SK-N-SH (cell line): Measurements from ENCODE around the gene RGS7. TPM values are rescaled to one million over a fixed set of nuclear protein-coding genes. Genes with fewer than 3 reads are reported as not detected.

ENCODE experiments used
- CTCF ChIA-PET: fragments of 300-600, 350-600 bp; formaldehyde crosslinking; extraction: SDS; loops from one replicate; lab custom pipeline; 2021; lab: Yijun Ruan, JAX
- POLR2A ChIA-PET: fragments of 350-600 bp; sonication (Branson Sonifier 250); formaldehyde crosslinking; extraction: SDS; loops from one replicate; lab custom pipeline; 2020; ENCODE audit warnings: antibody characterized with exemption, inconsistent platforms; lab: Yijun Ruan, JAX
- DNase-seq: peaks from one replicate; pipeline ENCODE4 v3.0.0; 2012
- H2AFZ ChIP-seq: fragments of 200-600 bp; sonication (generic); 2 replicates; pipeline ENCODE4 v1.8.1; 2016; ENCODE audit warnings: antibody characterized with exemption, mild to moderate bottlenecking, low read depth
- H3F3A ChIP-seq: fragments of 200-600 bp; sonication (generic); replicated peaks from 2 replicates; pipeline ENCODE3; 2016; ENCODE audit warnings: antibody characterized with exemption, mild to moderate bottlenecking; ENCODE audit not compliant: insufficient read depth
- H3K27ac ChIP-seq, 2 experiments: fragments of 200-500 bp in 1 of 2; fragments of 200-600 bp in 1 of 2; sonication (Bioruptor generic) in 1 of 2; sonication (generic), shearing (Covaris generic) in 1 of 2; 2 replicates each; pipeline versions ENCODE4 v1.5.1 to v1.6.1; 2014 to 2016; ENCODE audit warnings: low read depth in 2 of 2, inconsistent platforms in 1 of 2, low read length in 1 of 2, mild to moderate bottlenecking in 1 of 2, mixed read lengths in 1 of 2
- H3K27me3 ChIP-seq: fragments of 200-600 bp; sonication (generic), shearing (Covaris generic); 2 replicates; pipeline ENCODE4 v1.6.1; 2016; ENCODE audit warnings: mixed run types; ENCODE audit not compliant: insufficient read depth
- H3K36me3 ChIP-seq, 2 experiments: fragments of 200-500 bp in 1 of 2; fragments of 200-600 bp in 1 of 2; sonication (Bioruptor generic) in 1 of 2; sonication (generic) in 1 of 2; replicated peaks in 1 of 2; 2 replicates each; pipeline versions ENCODE3 to v1.5.1; 2014 to 2016; ENCODE audit warnings: low read length in 1 of 2, mild to moderate bottlenecking in 1 of 2; ENCODE audit not compliant: insufficient read depth in 2 of 2, control insufficient read depth in 1 of 2
- H3K4me1 ChIP-seq, 2 experiments: fragments of 200-500 bp in 1 of 2; fragments of 200-600 bp in 1 of 2; sonication (Bioruptor generic) in 1 of 2; sonication (generic), shearing (Covaris generic) in 1 of 2; 2 replicates each; pipeline versions ENCODE4 v1.5.1 to v1.6.1; 2014 to 2016; ENCODE audit warnings: low read depth in 1 of 2, low read length in 1 of 2, mixed run types in 1 of 2; ENCODE audit not compliant: insufficient read depth in 2 of 2, control insufficient read depth in 1 of 2
- H3K4me2 ChIP-seq: fragments of 200-600 bp; sonication (generic), shearing (Covaris generic); 2 replicates; pipeline ENCODE4 v1.6.1; 2017; ENCODE audit warnings: mixed run types
- H3K4me3 ChIP-seq, 2 experiments: fragments of 200-500 bp in 1 of 2; fragments of 200-600 bp in 1 of 2; sonication (Bioruptor generic) in 1 of 2; sonication (generic), shearing (Covaris generic) in 1 of 2; 2 replicates each; pipeline versions ENCODE4 v1.5.1 to v1.8.1; 2014 to 2016; ENCODE audit warnings: low read depth in 2 of 2, inconsistent platforms in 1 of 2, low read length in 1 of 2, mild to moderate bottlenecking in 1 of 2, mixed read lengths in 1 of 2, moderate library complexity in 1 of 2
- H3K79me2 ChIP-seq: fragments of 200-600 bp; sonication (generic); 2 replicates; pipeline ENCODE4 v1.8.1; 2017; ENCODE audit warnings: mild to moderate bottlenecking; ENCODE audit not compliant: insufficient read depth
- H3K9ac ChIP-seq: fragments of 200-600 bp; sonication (generic); 2 replicates; pipeline ENCODE4 v1.6.1; 2017; ENCODE audit warnings: mixed run types
- H3K9me2 ChIP-seq: fragments of 200-600 bp; sonication (generic); 2 replicates; pipeline ENCODE4 v1.6.1; 2017; ENCODE audit warnings: mixed run types
- H3K9me3 ChIP-seq: fragments of 200-600 bp; sonication (generic); 2 replicates; pipeline ENCODE4 v1.6.1; 2017; ENCODE audit warnings: mixed run types, mild to moderate bottlenecking, moderate library complexity
- H4K20me1 ChIP-seq: fragments of 200-600 bp; sonication (generic); 2 replicates; pipeline ENCODE4 v1.6.1; 2017; ENCODE audit warnings: mild to moderate bottlenecking, mixed run types; ENCODE audit not compliant: insufficient read depth
- ELF1 ChIP-seq: IDR thresholded peaks from 2 replicates; pipeline ENCODE4 v1.4.0; 2012
- GABPA ChIP-seq: IDR thresholded peaks from 2 replicates; pipeline ENCODE4 v1.4.0; 2012; ENCODE audit warnings: low read depth, mild to moderate bottlenecking
- NFIC ChIP-seq: IDR thresholded peaks from 2 replicates; pipeline ENCODE4 v1.4.0; 2012; ENCODE audit warnings: borderline replicate concordance
- NRF1 ChIP-seq: IDR thresholded peaks from 2 replicates; pipeline ENCODE4 v1.6.1; 2012; ENCODE audit warnings: low read depth, mild to moderate bottlenecking, low read length
- RCOR1 ChIP-seq: fragments of 150-350 bp; IDR thresholded peaks from 2 replicates; pipeline ENCODE4 v1.6.1; 2017; ENCODE audit warnings: antibody characterized with exemption, low read length
- REST ChIP-seq: IDR thresholded peaks from 2 replicates; pipeline ENCODE4 v1.6.1; 2012; ENCODE audit warnings: mild to moderate bottlenecking, low read depth, low read length, moderate library complexity
- WGBS: methylation state at CpG from one replicate; pipeline ENCODE4 v1.1.6; 2017; ENCODE audit warnings: low lambda C conversion rate; 5-methylcytosine and 5-hydroxymethylcytosine counted together
- polyA plus RNA-seq, 3 experiments: library from polyadenylated mRNA; depleted of rRNA; stranded (reverse); fragments of >200 nt; gene quantifications; 2 replicates each; pipeline ENCODE4 v1.2.3, GENCODE V29; 2012
- TF ChIP-seq, protein P1 (sequence below): fragments of 150-350 bp; IDR thresholded peaks from 2 replicates; pipeline ENCODE4 v1.6.1; 2016; ENCODE audit warnings: mild to moderate bottlenecking, low read depth, low read length
- TF ChIP-seq, protein P2 (sequence below): fragments of 200-600 bp; sonication (generic); IDR thresholded peaks from 2 replicates; pipeline ENCODE4 v1.6.1; 2017; ENCODE audit warnings: antibody characterized with exemption, mild to moderate bottlenecking, moderate library complexity

RGS7 gene
- polyA plus RNA-seq, 1 of the 3 experiments (the other 2 are of a cell fraction), result 0.36 TPM

- ChIA-PET CTCF (no interaction called here), POLR2A (no interaction called here)
- H3K36me3 ChIP-seq, result no peaks in the 10 kb centered on the region
- 36% methylated on average over 3 of the region's 3 CpGs for WGBS
- no peaks in the 10 kb centered on the region for H4K20me1 ChIP-seq
- no peaks in the 10 kb centered on the region for H3K9me3 ChIP-seq
- no peaks in the 10 kb centered on the region; a peak in 1 of 4 replicates for H3K4me1 ChIP-seq
- H3K27ac ChIP-seq, result no peak overlapping the region
- H3K79me2 ChIP-seq, result no peaks in the 10 kb centered on the region
- H3K27me3 ChIP-seq, result no peaks in the 10 kb centered on the region
- H3F3A ChIP-seq, result no peaks in the 10 kb centered on the region
- no peak overlapping the region for H3K4me2 ChIP-seq
- no peak overlapping the region for H3K9ac ChIP-seq
- TF ChIP-seq REST, result no peak
- TF ChIP-seq, protein P1, sequence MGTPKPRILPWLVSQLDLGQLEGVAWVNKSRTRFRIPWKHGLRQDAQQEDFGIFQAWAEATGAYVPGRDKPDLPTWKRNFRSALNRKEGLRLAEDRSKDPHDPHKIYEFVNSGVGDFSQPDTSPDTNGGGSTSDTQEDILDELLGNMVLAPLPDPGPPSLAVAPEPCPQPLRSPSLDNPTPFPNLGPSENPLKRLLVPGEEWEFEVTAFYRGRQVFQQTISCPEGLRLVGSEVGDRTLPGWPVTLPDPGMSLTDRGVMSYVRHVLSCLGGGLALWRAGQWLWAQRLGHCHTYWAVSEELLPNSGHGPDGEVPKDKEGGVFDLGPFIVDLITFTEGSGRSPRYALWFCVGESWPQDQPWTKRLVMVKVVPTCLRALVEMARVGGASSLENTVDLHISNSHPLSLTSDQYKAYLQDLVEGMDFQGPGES, result no peak
- TF ChIP-seq NRF1, result no peak
- TF ChIP-seq NFIC, result no peak
- TF ChIP-seq ELF1, result no peak
- DNase-seq, result no peak
- no peak overlapping the region for H3K4me3 ChIP-seq
- H3K9me2 ChIP-seq, result no peaks in the 10 kb centered on the region
- H2AFZ ChIP-seq, result no peak overlapping the region
Observed at GRCh38 chr1:241389400-241389799, 32.4 kb upstream of the RGS7 start.

DNA sequence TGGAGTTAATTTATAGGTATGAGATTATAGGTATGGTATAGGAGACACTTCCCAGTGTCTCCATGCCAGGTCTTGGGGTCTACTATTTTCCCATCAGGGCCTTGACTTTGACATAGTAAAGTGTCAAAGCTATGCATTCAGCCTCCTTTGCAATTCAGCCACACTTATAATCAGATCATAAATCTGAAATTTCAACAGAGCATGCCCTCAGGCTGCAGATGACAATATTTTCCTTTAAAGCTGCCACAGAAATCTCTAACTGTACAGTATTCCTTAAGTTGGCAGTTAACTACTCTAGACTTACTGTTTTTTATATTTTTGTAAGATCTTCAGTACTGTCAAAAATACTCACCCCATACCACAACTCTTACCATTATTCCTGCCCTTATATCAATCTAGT, 30.2 kb upstream of the RGS7 start:
- H3K4me2 ChIP-seq, result no peak overlapping the region
- DNase-seq, result no peak
- H3K27me3 ChIP-seq, result no peaks in the 10 kb centered on the region
- TF ChIP-seq RCOR1 (no peak), GABPA (no peak)
- TF ChIP-seq, protein P2, sequence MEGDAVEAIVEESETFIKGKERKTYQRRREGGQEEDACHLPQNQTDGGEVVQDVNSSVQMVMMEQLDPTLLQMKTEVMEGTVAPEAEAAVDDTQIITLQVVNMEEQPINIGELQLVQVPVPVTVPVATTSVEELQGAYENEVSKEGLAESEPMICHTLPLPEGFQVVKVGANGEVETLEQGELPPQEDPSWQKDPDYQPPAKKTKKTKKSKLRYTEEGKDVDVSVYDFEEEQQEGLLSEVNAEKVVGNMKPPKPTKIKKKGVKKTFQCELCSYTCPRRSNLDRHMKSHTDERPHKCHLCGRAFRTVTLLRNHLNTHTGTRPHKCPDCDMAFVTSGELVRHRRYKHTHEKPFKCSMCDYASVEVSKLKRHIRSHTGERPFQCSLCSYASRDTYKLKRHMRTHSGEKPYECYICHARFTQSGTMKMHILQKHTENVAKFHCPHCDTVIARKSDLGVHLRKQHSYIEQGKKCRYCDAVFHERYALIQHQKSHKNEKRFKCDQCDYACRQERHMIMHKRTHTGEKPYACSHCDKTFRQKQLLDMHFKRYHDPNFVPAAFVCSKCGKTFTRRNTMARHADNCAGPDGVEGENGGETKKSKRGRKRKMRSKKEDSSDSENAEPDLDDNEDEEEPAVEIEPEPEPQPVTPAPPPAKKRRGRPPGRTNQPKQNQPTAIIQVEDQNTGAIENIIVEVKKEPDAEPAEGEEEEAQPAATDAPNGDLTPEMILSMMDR, result no peak
- TF ChIP-seq, all 33 proteins: peak for 0
- POLR2A ChIA-PET, result no interaction called here
- Histone ChIP-seq H3K9me2 (no peaks in the 10 kb centered on the region), H3K4me3 (no peak overlapping the region), H4K20me1 (no peaks in the 10 kb centered on the region), H3K79me2 (no peaks in the 10 kb centered on the region), H3K9me3 (no peaks in the 10 kb centered on the region), H3F3A (no peaks in the 10 kb centered on the region), H3K36me3 (no peaks in the 10 kb centered on the region), H3K27ac (no peak overlapping the region), H2AFZ (no peak overlapping the region), H3K4me1 (no peaks in the 10 kb centered on the region; a peak in 1 of 4 replicates), H3K9ac (no peak overlapping the region)
- CTCF ChIA-PET, result interaction anchor here (0.6 kb wide), 1 partner anchor 15 kb away, joined by 3 read pairs; no protein-coding TSS in a partner anchor
